Globus pallidus (tissue), 1 donor: Measurements from ENCODE around the gene CLUH.

Experiments used
- DNase-seq: peaks from one replicate; pipeline ENCODE4 v3.0.0-alpha.2; 2015; ENCODE audit warnings: low spot score

The CLUH gene, protein sequence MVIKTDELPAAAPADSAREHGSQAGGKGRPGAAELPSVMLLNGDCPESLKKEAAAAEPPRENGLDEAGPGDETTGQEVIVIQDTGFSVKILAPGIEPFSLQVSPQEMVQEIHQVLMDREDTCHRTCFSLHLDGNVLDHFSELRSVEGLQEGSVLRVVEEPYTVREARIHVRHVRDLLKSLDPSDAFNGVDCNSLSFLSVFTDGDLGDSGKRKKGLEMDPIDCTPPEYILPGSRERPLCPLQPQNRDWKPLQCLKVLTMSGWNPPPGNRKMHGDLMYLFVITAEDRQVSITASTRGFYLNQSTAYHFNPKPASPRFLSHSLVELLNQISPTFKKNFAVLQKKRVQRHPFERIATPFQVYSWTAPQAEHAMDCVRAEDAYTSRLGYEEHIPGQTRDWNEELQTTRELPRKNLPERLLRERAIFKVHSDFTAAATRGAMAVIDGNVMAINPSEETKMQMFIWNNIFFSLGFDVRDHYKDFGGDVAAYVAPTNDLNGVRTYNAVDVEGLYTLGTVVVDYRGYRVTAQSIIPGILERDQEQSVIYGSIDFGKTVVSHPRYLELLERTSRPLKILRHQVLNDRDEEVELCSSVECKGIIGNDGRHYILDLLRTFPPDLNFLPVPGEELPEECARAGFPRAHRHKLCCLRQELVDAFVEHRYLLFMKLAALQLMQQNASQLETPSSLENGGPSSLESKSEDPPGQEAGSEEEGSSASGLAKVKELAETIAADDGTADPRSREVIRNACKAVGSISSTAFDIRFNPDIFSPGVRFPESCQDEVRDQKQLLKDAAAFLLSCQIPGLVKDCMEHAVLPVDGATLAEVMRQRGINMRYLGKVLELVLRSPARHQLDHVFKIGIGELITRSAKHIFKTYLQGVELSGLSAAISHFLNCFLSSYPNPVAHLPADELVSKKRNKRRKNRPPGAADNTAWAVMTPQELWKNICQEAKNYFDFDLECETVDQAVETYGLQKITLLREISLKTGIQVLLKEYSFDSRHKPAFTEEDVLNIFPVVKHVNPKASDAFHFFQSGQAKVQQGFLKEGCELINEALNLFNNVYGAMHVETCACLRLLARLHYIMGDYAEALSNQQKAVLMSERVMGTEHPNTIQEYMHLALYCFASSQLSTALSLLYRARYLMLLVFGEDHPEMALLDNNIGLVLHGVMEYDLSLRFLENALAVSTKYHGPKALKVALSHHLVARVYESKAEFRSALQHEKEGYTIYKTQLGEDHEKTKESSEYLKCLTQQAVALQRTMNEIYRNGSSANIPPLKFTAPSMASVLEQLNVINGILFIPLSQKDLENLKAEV (N-terminal part only)

GRCh38 chr17:2711608-2712299 is at the start of gene CLUH:
Gene CLUH (minus strand): TSS chr17:2711764. CDS start chr17:2711661, 103 bp downstream.
- peak; percentile 92 for DNase-seq

GRCh38 chr17:2758870-2759269 is 47.3 kb upstream of the CLUH start:
- no peak for DNase-seq

DNA sequence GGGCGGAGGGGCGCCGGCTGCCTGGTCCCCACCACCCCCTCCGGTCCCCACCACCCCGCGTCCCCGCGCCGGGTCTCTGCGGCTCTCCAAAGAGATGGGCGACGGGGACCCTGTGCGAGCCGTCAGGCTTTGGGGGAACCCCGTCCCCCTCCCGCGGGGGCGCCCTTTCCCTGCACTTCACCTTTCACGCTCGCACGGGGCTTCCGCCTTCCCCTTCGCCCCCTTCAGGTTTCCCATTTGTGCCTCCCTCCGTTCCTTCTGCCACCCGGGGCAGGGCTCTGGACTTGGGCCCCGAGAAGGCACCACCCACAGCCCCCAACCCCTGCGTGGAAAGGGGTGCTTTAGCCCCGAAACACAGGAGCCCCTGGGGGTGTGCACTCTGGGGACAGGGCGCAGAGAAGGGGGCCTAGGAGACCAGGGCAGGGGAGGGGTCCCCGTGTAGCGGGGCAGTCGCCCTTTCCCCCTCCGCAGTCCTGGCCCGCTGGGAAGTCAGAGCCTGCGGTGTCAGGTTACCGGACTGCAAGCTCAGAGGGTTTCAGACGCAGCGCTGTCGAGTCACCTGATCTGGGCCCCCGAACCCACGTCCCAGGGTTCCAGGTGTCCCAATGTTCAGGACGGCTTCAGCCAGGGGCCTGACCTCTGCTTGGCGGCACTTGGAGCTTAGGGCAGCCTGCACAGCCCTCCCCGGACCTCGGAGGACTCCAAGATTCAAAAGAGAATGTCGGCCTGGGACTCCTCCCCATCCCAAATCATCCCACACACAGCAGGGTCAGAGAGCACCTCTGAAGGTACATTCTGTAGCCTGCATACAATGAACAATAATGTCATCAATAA is 44.5 kb upstream of the CLUH start:
- DNase-seq = no peak

- DNase-seq = no peak
These were observed 39.9 kb upstream of the CLUH start for GRCh38 chr17:2751491-2751890.

- no peak for DNase-seq
These were observed 39.2 kb upstream of the CLUH start for GRCh38 chr17:2750721-2751120.

DNA sequence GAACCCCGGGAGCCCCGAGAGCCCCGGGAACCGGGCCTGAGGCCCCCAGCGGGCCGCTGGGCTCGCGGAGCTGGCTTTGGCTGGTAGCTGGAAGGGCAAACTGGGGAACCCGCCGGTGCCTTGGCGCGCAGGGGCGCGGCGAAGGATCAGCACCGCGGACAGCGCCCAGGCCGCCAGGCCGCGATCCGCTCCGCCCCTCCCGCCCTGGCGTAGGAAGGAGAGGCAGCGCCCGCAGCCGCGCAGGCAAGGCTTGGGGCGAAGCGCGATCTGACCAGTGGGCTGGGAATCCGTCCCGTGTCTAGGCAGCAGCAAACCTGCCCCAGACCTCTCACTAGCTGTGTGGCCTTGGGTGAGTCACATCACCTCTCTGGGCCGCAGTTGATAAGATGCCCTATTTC is 38.2 kb upstream of the CLUH start:
- peak; percentile 47 for DNase-seq

- no peak for DNase-seq
These were observed 37.7 kb upstream of the CLUH start, which contains the start of gene CCDC92B for GRCh38 chr17:2749058-2749783. Gene CCDC92B (minus strand): TSS chr17:2749652. CDS start chr17:2735145, 14,507 bp downstream.

GRCh38 chr17:2745317-2746037 is 33.9 kb upstream of the CLUH start:
- DNase-seq = peak; percentile 53

DNA sequence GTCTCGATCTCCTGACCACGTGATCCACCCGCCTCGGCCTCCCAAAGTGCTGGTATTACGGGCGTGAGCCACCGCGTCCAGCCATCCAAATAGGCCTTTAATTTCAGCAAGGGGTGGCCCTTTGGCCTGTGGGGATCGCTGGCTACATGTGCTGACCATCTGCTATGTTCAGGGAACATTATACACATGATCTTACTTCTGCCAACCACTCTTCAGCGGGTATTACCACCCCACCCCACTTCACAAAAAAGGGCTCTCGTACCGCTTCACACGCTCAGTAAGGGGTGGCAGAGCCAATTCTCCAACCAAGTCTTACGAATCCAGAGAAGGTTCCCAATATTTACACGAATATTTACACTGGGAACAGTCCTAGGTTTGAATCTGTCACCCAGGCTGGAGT is 26.1 kb upstream of the CLUH start:
- no peak for DNase-seq

- no peak for DNase-seq
These were observed 25.4 kb upstream of the CLUH start for GRCh38 chr17:2736956-2737355.

DNA sequence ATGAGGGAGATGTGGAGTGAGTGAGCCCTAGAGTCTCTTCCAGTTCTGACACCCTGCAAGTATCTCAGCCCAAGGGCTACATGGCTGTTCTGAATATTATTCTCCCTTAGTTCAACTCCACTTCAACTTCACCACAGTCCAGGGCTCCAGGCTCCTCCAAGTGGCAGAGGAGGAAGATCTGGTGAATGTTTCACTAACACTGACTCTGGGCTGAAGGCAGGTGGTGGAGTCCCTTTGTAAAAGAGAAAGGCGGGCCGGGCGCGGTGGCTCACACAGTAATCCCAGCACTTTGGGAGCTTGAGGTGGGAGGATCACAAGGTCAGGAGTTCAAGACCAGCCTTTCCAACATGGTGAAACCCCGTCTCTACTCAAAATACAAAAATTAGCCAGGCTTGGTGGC is 24.3 kb upstream of the CLUH start:
- no peak for DNase-seq

- DNase-seq = no peak
These were observed 23.4 kb upstream of the CLUH start for GRCh38 chr17:2734939-2735338.

GRCh38 chr17:2731807-2732206 is 20.2 kb upstream of the CLUH start:
- DNase-seq = no peak

DNA sequence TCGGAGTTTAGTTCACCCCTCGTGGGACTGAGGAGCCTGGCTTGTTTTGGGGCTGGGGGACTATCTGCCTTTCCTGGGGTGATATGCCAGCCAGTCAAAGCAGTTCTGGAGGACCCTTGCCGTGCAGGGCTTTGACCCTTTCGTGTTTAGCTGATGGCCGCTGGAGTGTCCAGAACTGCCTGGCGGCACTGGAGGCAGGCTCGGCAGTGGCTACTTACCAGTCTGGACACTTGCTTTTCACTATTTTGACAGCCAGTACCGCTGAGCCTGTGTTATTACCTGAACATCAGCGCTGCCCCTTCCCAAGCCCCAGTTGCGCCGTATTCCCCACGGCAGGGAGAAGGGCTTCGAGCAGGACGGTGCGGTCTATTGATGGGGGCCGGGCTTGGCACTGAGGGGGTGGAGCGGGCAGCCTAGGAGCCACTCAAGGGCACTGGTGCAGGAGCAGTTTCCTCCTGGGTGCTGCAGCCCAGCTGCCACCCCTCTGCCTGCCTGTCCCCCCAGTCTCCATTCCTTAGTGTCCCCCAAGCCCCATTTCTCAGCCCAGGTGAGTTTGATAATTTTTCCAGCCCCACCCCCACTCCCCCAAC is 19.3 kb upstream of the CLUH start:
- DNase-seq = no peak

GRCh38 chr17:2724784-2725164 is 13.2 kb upstream of the CLUH start:
- no peak for DNase-seq

- no peak for DNase-seq
These were observed 12.6 kb upstream of the CLUH start for GRCh38 chr17:2723997-2724783.

DNA sequence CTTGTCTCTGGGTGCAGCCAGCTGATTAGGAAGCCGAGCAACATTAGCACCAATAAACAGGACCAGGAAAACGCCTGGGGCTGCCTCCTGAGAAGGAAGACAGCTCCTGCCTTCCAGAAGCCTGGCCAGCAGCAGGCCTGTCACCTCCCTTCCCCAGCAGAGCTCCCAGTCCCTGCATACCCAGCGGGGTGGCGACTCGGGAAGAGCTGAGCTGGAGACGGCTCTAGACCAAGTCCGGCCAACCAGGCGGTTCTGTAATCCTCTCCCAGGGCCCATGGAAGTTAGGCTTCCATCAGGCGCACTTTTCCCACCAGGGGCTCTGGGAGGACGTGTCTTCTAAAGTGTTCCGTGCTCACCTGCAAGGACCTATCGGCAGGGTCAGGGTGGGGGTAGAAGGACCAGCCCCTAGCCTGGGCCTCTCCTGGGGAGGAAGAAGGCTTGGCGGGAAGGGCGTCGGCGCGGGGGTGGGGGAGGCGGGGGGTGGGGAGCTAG is 12.0 kb upstream of the CLUH start:
- DNase-seq = no peak

- no peak for DNase-seq
These were observed 11.0 kb upstream of the CLUH start for GRCh38 chr17:2722611-2723010.
